GM12873 (cell line): ENCODE results near the gene SLC36A3.

Source experiments
- TF ChIP-seq, protein P1 (sequence below): IDR thresholded peaks from 2 replicates; pipeline ENCODE4 v1.5.1; 2012; ENCODE audit warnings: low read depth, mild to moderate bottlenecking, moderate library complexity, low read length, control low read depth; ENCODE audit not compliant: insufficient read depth; ENCODE audit errors: missing control alignments

Gene SLC36A3

DNA sequence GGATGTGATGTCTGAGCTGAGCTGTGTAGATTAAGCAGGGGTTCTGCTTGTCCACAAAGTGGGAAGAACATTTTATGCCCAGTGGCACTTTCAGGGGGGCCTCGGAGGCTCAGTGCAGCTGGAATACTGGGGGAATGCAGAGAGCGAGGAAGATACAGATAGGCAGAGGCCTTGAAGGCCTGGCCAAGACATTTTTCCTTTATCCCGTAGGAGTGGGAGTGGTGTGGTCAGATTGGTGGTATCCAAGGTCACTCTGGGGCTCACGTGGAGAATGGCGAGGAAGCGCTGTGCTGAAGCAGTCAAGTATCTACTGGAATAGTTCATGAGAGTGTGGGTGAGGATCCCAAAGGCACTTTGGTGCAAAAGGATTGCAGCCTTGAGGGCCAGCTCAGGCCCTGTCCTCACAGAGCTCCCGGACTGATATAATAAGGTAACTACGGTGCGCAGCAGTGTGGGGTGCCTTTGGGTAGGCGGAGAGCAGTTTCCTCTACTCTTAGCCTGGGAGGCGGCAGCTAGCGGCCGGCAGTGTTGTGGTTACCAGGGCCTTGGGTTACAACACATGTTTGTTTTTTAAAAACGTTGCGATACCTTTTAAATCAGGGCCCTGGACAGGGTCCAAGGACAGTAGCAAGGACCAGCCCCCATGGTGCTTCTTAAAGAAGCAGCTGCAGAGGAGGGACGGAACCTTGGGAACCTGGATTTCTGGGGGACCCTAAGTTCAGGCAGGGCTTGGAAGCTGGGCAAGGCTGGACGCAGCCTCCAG is 68.9 kb downstream of the SLC36A3 start:
- TF ChIP-seq, protein P1, sequence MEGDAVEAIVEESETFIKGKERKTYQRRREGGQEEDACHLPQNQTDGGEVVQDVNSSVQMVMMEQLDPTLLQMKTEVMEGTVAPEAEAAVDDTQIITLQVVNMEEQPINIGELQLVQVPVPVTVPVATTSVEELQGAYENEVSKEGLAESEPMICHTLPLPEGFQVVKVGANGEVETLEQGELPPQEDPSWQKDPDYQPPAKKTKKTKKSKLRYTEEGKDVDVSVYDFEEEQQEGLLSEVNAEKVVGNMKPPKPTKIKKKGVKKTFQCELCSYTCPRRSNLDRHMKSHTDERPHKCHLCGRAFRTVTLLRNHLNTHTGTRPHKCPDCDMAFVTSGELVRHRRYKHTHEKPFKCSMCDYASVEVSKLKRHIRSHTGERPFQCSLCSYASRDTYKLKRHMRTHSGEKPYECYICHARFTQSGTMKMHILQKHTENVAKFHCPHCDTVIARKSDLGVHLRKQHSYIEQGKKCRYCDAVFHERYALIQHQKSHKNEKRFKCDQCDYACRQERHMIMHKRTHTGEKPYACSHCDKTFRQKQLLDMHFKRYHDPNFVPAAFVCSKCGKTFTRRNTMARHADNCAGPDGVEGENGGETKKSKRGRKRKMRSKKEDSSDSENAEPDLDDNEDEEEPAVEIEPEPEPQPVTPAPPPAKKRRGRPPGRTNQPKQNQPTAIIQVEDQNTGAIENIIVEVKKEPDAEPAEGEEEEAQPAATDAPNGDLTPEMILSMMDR, result no peak

DNA sequence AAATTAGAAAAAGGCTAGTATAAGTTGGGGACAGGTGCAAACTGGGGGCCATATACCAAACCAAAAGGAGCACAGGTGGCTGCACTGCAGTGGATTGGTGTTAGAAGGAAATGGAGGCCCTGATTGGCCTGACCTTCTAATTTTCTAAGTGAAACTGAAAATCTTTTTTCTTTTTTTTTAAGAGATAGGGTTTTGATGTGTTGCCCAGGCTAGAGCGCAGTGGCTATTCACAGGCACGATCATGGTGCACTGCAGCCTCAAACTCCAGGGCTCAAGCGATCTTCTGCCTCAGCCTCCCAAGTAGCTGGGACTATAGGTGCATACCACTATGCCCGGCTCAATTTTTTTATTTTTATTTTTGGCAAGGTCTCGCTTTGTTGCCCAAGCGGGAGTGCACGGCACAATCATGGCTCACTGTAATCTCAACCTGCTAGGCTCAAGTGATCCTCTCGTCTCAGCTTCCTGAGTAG is 69.9 kb downstream of the SLC36A3 start:
- TF ChIP-seq, protein P1, result no peak

DNA sequence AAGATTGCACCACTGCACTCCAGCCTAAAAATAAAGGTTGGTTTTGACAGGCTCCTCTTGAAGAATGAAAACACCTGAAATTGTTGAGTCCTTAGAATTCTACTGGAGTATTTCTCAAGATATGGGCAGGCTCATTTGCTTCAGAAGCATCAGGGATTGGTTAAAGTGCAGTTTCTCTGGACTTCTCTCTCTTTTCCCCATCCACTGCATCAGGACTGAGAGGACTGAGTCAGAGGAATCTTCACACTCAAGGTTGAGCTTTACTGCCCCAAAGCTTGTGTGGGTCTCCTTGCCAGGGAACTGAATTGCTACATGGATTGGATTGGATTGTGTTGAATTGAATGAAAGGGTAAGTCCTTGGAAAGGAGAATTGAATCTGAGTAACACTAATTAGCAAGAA is 72.2 kb downstream of the SLC36A3 start:
- TF ChIP-seq, protein P1, result no peak

DNA sequence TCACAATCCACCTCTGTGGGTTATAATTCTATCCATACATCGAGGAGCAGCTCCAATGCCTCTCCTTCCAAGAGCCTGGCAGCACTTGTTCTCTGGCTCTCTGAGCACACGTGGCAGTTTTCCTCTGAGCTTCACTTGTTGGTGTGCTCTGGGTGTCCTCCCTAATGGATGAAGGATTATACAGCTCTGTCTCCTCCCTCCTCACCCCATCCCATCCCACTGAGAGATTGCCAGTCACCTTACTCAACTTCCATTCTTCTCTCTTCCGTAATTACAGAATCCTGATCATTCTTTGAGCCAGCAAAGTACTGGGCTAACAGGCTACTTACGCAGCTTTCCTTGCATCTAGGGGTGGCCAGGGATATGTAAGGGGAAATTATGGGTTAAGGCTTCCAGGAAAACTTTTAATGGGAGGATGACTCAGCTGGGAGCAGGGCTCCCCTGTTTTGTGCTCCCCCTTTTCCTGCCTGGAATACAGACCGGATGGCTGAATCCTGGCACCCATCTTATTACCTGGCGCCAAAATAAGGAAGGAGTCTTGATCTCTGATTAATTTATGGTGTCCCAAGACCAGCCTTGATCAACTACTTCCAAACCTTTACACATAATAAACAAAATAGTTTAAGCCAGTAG is 73.4 kb downstream of the SLC36A3 start:
- TF ChIP-seq, protein P1, result no peak

DNA sequence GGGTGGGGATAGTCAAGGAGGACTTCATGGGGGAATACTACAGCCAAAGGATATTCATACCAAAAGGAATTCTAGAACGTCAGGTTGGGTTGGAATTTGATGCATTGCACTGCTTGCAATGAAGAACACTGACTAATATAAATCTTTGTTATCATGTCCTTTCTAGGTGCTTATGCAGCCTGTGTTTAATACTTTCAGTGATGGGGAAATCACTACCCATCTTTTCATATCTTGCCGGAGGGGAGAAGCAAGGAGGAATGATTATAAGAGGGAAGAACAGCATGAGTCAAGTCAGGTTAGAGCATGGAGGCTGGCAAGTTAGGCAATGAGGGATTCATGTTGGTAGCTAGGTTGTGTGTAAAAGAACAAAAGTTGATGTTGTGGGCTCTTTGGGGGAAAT is 74.6 kb downstream of the SLC36A3 start:
- TF ChIP-seq, protein P1, result no peak

DNA sequence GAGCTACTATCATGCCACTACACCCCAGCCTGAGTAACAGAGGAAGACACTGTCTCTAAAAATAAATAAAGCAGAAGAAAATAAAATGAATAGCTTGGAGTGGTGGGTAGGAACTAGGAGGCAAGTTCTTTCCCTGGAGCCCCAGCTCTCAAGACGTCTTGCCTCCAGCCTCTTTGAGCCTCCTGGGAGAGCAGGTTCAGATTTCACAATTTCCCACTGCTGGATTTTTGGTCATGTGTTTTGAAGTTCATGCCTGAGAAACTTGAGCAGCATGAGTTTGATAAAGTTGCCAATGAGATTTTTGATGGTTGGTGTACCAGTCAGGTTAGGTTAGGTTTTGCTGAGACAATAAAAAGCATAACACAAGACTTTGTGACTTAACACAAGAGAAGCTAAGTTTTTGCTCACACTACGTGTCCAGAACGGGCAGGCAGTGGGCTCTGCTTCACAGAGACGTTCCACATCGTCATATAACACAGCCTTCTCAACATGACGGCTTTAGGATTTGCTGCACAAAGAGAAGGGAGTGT is 75.6 kb downstream of the SLC36A3 start:
- TF ChIP-seq, protein P1, result no peak
